ENCODE measurements around the gene NF1. TPM values are rescaled to one million over a fixed set of nuclear protein-coding genes. Genes with fewer than 3 reads are reported as not detected.

Gene NF1
- polyA plus RNA-seq, 1 of the 3 experiments (the other 2 are of a cell fraction) = 19.6 TPM

- DNase-seq = no peak
- CTCF ChIA-PET = interaction anchor here (1.0 to 3.9 kb wide), 11 partner anchors 11 to 465 kb away, joined by 3 to 18 read pairs (median 5); no protein-coding TSS in a partner anchor
These were observed 298.3 kb downstream of the NF1 start for GRCh38 chr17:31392856-31393748.

More at GRCh38 chr17:31392856-31393748, 298.3 kb downstream of the NF1 start:
- POLR2A ChIA-PET = interaction anchor here (0.9 to 1.3 kb wide), 2 partner anchors 13 to 124 kb away, joined by 4 read pairs; no protein-coding TSS in a partner anchor
- no peaks in the 10 kb centered on the region for H3K36me3 ChIP-seq (replicated peaks in 1 of 2; ENCODE audit: control insufficient read depth in 1 of 2, insufficient read depth in 2 of 2, low read length in 1 of 2)
- no peak overlapping the region for H3K9ac ChIP-seq
- 94% methylated on average over 11 of the region's 17 CpGs for WGBS (ENCODE audit: low lambda C conversion rate)
- H4K20me1 ChIP-seq (ENCODE audit: insufficient read depth) = no peaks in the 10 kb centered on the region
- H3K79me2 ChIP-seq (ENCODE audit: insufficient read depth) = no peaks in the 10 kb centered on the region
- H3K27me3 ChIP-seq (ENCODE audit: insufficient read depth) = no peaks in the 10 kb centered on the region
- peak overlapping the region in 1 of 2 experiments; percentile 57; a peak in 3 of 4 replicates for H3K4me3 ChIP-seq (ENCODE audit: low read depth in 2 of 2, low read length in 1 of 2)
- H3K9me3 ChIP-seq = no peaks in the 10 kb centered on the region
- peak overlapping the region in 1 of 2 experiments; percentile 72; a peak in 1 of 4 replicates for H3K27ac ChIP-seq (ENCODE audit: low read depth in 2 of 2, low read length in 1 of 2)
- peak overlapping the region; percentile 70 for H3K4me2 ChIP-seq
- H3F3A ChIP-seq (replicated peaks; ENCODE audit: insufficient read depth) = peaks cover 3% of the 10 kb centered on the region
- no peaks in the 10 kb centered on the region for H3K9me2 ChIP-seq
- TF ChIP-seq REST (IDR thresholded peaks at IDR 0.05; ENCODE audit: low read depth, low read length) (peak; percentile 84; the same call in 1 of the 2 replicates), FOXJ3 (CRISPR knock-in tag; IDR thresholded peaks at IDR 0.05) (no peak), FOXM1 (IDR thresholded peaks at IDR 0.05; ENCODE audit: low read depth) (no peak), EP300 (IDR thresholded peaks at IDR 0.05; ENCODE audit: borderline replicate concordance in 1 of 2, low read depth in 1 of 2, low read length in 1 of 2) (no peak), SMC3 (IDR thresholded peaks at IDR 0.05; ENCODE audit: low read depth, low read length) (no peak), MAX (IDR thresholded peaks at IDR 0.05; ENCODE audit: low read depth) (no peak), TCF12 (IDR thresholded peaks at IDR 0.05) (no peak), PBX3 (IDR thresholded peaks at IDR 0.05) (no peak)
- H2AFZ ChIP-seq (ENCODE audit: low read depth) = no peak overlapping the region
- H3K4me1 ChIP-seq (ENCODE audit: control insufficient read depth in 1 of 2, insufficient read depth in 2 of 2, low read depth in 1 of 2, low read length in 1 of 2) = peaks cover 0 to 39% of the 10 kb centered on the region in 2 experiments; a peak in 2 of 4 replicates
